IMR-90 (cell line): ENCODE results near the gene IDI2. TPM values are rescaled to one million over a fixed set of nuclear protein-coding genes. Genes with fewer than 3 reads are reported as not detected.

ENCODE experiments used
- ATAC-seq: fragments of 200-7000 bp; cut with Tn5 transposase; 2 replicates; pipeline ENCODE4 v1.9.1; 2020; ENCODE audit warnings: low read depth, mild to moderate bottlenecking, moderate library complexity
- BruUV-seq: library from RNA; stranded (reverse); fragments of 400-500 nt; replicated peaks from 2 replicates; lab custom pipeline; 2021; lab: Mats Ljungman, UMichigan
- CTCF ChIA-PET: fragments of 300-600 bp; formaldehyde crosslinking; extraction: SDS; loops from one replicate; lab custom pipeline; 2021; ENCODE audit warnings: antibody characterized with exemption; lab: Yijun Ruan, JAX
- POLR2A ChIA-PET: fragments of 300-600 bp; sonication (Branson Sonifier 250); formaldehyde crosslinking; loops from one replicate; lab custom pipeline; 2022; ENCODE audit warnings: antibody characterized with exemption; ENCODE audit not compliant: unreplicated experiment; lab: Charles Lee
- DNase-seq: peaks from one replicate; pipeline ENCODE4 v3.0.0; 2013
- H2AFZ ChIP-seq: replicated peaks from 2 replicates; pipeline ENCODE3; 2013; ENCODE audit warnings: low read length, mild to moderate bottlenecking; ENCODE audit not compliant: poor library complexity
- H2AK5ac ChIP-seq: 2 replicates; pipeline ENCODE4 v1.6.1; 2013; ENCODE audit warnings: low read depth, low read length, inconsistent platforms
- H2AK9ac ChIP-seq: replicated peaks from 2 replicates; pipeline ENCODE3; 2013; ENCODE audit warnings: mild to moderate bottlenecking, low read depth, low read length, moderate library complexity; ENCODE audit not compliant: poor library complexity
- H2BK120ac ChIP-seq: 2 replicates; pipeline ENCODE4 v1.6.1; 2013; ENCODE audit warnings: low read depth, low read length, inconsistent platforms
- H2BK15ac ChIP-seq: 3 replicates; pipeline ENCODE4 v1.6.1; 2013; ENCODE audit warnings: low read depth, low read length, inconsistent platforms
- H2BK20ac ChIP-seq: 2 replicates; pipeline ENCODE4 v1.6.1; 2013; ENCODE audit warnings: low read depth, mild to moderate bottlenecking, inconsistent platforms, low read length, moderate library complexity
- H2BK5ac ChIP-seq: 2 replicates; pipeline ENCODE4 v1.6.1; 2013; ENCODE audit warnings: mild to moderate bottlenecking, low read depth, low read length, inconsistent platforms; ENCODE audit not compliant: poor library complexity, severe bottlenecking
- H3K14ac ChIP-seq: replicated peaks from 2 replicates; pipeline ENCODE4 v1.6.1; 2013; ENCODE audit warnings: low read depth, low read length, inconsistent platforms
- H3K18ac ChIP-seq: 2 replicates; pipeline ENCODE4 v1.6.1; 2013; ENCODE audit warnings: low read depth, low read length, control low read depth
- H3K23ac ChIP-seq: 2 replicates; pipeline ENCODE4 v1.6.1; 2013; ENCODE audit warnings: low read depth, low read length, inconsistent platforms
- H3K27ac ChIP-seq: 2 replicates; pipeline ENCODE4 v1.5.1; 2013; ENCODE audit warnings: mild to moderate bottlenecking, control low read depth, low read length; ENCODE audit not compliant: insufficient read depth
- H3K27me3 ChIP-seq: 2 replicates; pipeline ENCODE4 v1.6.1; 2013; ENCODE audit warnings: low read length; ENCODE audit not compliant: control insufficient read depth, insufficient read depth
- H3K36me3 ChIP-seq: 2 replicates; pipeline ENCODE4 v1.6.1; 2013; ENCODE audit warnings: low read length, mixed read lengths; ENCODE audit not compliant: control insufficient read depth, insufficient read depth
- H3K4ac ChIP-seq: 2 replicates; pipeline ENCODE4 v1.6.1; 2013; ENCODE audit warnings: low read depth, low read length, inconsistent platforms
- H3K4me1 ChIP-seq: 2 replicates; pipeline ENCODE4 v1.6.1; 2013; ENCODE audit warnings: low read length, mixed read lengths; ENCODE audit not compliant: control insufficient read depth, insufficient read depth
- H3K4me2 ChIP-seq: 2 replicates; pipeline ENCODE4 v1.6.1; 2013; ENCODE audit warnings: low read depth, mild to moderate bottlenecking, control low read depth, low read length, moderate library complexity
- H3K4me3 ChIP-seq: 2 replicates; pipeline ENCODE4 v1.5.1; 2013; ENCODE audit warnings: low read depth, mild to moderate bottlenecking, control low read depth, low read length, moderate library complexity; ENCODE audit not compliant: insufficient read depth
- H3K56ac ChIP-seq: 2 replicates; pipeline ENCODE4 v1.6.1; 2013; ENCODE audit warnings: low read length, inconsistent platforms; ENCODE audit not compliant: insufficient read depth; ENCODE audit errors: extremely low read depth
- H3K79me1 ChIP-seq, 2 experiments: 2 replicates each; pipeline ENCODE4 v1.6.1; 2013; ENCODE audit warnings: low read length in 2 of 2, inconsistent platforms in 1 of 2, low read depth in 1 of 2
- H3K9ac ChIP-seq: 2 replicates; pipeline ENCODE4 v1.6.1; 2013; ENCODE audit warnings: low read depth, low read length, control low read depth
- H3K9me1 ChIP-seq: 2 replicates; pipeline ENCODE4 v1.6.1; 2013; ENCODE audit warnings: low read length, inconsistent platforms; ENCODE audit not compliant: insufficient read depth
- H3K9me3 ChIP-seq: 2 replicates; pipeline ENCODE4 v1.6.1; 2013; ENCODE audit warnings: low read length; ENCODE audit not compliant: control insufficient read depth, insufficient read depth
- H4K20me1 ChIP-seq: 2 replicates; pipeline ENCODE4 v1.6.1; 2013; ENCODE audit warnings: low read length, inconsistent platforms; ENCODE audit not compliant: insufficient read depth
- H4K5ac ChIP-seq: 2 replicates; pipeline ENCODE4 v1.6.1; 2013; ENCODE audit warnings: mild to moderate bottlenecking, low read depth, low read length, control low read depth
- H4K8ac ChIP-seq, 2 experiments: 2 replicates each; pipeline ENCODE4 v1.6.1; 2013; ENCODE audit warnings: low read depth in 2 of 2, low read length in 2 of 2, control low read depth in 1 of 2, inconsistent platforms in 1 of 2
- H4K91ac ChIP-seq: 2 replicates; pipeline ENCODE4 v1.6.1; 2013; ENCODE audit warnings: low read depth, low read length, inconsistent platforms; ENCODE audit not compliant: insufficient read depth
- BHLHE40 ChIP-seq: fragments of 150-350 bp; IDR thresholded peaks from 2 replicates; pipeline ENCODE4 v1.6.1; 2016; ENCODE audit warnings: mild to moderate bottlenecking, low read depth, low read length
- MAZ ChIP-seq: IDR thresholded peaks from 2 replicates; pipeline ENCODE4 v1.6.1; 2012; ENCODE audit warnings: low read depth, mild to moderate bottlenecking, low read length, improper control_type of control experiment, moderate library complexity, borderline replicate concordance
- WGBS, 2 experiments: methylation state at CpG; one replicate each; pipeline versions ENCODE4 v1.1.5 to v1.1.7; 2013; ENCODE audit warnings: missing lambda C conversion rate in 2 of 2; ENCODE audit not compliant: insufficient read length in 1 of 2; ENCODE audit errors: extremely low coverage in 2 of 2; 5-methylcytosine and 5-hydroxymethylcytosine counted together
- dilution Hi-C: fragments of 300-500 bp; cut with HindIII; formaldehyde crosslinking; loops from one replicate; pipeline ENCODE4 v1.14.3; 2018; ENCODE audit warnings: low sequenced_read_pairs; ENCODE audit not compliant: unreplicated experiment
- in situ Hi-C: fragments of 300-500 bp; cut with MboI; formaldehyde crosslinking; loops from 3 replicates; pipeline ENCODE4 v1.14.3; 2019; ENCODE audit warnings: low sequenced_read_pairs, inconsistent platforms, mixed read lengths
- intact Hi-C: fragments of 100-400 bp; cut with micrococcal nuclease; formaldehyde crosslinking; loops from 2 replicates; pipeline ENCODE4 v1.10.0; 2022
- polyA plus RNA-seq, 3 experiments: library from polyadenylated mRNA; depleted of rRNA; stranded (reverse); fragments of >200 nt; gene quantifications; 2 replicates each; pipeline ENCODE4 v1.2.3, GENCODE V29; 2012; ENCODE audit warnings: low replicate concordance in 1 of 3
- total RNA-seq: library from RNA; depleted of rRNA; stranded (reverse); fragments of >200 nt; gene quantifications from 2 replicates; pipeline ENCODE4 v1.2.3, GENCODE V29; 2012
- TF ChIP-seq, protein P1 (sequence below): conservative IDR thresholded peaks from 2 replicates; pipeline ENCODE4 v1.5.1; 2012; ENCODE audit warnings: mild to moderate bottlenecking, low read depth, low read length, improper control_type of control experiment

Gene IDI2
- total and polyA plus RNA-seq, 2 of the 4 experiments (the other 2 are of a cell fraction), result not detected

DNA sequence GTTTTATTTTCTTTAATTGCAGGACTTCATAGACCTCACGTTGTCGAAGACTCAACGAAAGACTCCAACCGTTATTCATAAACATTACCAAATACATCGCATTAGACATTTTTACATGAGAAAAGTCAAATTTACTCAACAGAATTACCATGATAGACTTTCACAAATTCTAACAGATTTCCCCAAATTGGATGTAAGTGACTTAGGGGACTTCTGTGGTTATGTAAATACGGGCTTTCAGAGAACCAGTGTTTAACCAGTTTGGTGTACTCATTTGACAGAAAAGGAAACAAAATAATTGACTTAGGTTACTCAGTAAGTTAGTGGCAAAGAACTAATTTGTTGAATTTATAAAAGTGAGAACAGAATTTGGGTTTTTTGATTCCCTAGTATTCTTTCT lies 33.2 kb downstream of the IDI2 start:
- Histone ChIP-seq H3K9me1 (peaks cover 10% of the 10 kb centered on the region), H3K27me3 (no peaks in the 10 kb centered on the region), H2BK5ac (no peak overlapping the region), H3K36me3 (peaks cover 31% of the 10 kb centered on the region), H2BK120ac (no peak overlapping the region), H2AK5ac (no peak overlapping the region), H2BK20ac (no peak overlapping the region), H4K5ac (no peak overlapping the region), H2AK9ac (no peak overlapping the region), H3K9me3 (no peaks in the 10 kb centered on the region), H4K20me1 (peaks cover 46% of the 10 kb centered on the region), H2BK15ac (no peak overlapping the region), H3K9ac (no peak overlapping the region), H3K4me2 (no peak overlapping the region), H3K14ac (no peak overlapping the region), H3K23ac (no peak overlapping the region), H3K4me3 (no peak overlapping the region), H3K79me1 (peaks cover 40 to 51% of the 10 kb centered on the region in 2 experiments), H3K56ac (no peak overlapping the region), H3K4ac (no peak overlapping the region), H4K8ac (no peak overlapping the region), H3K4me1 (peaks cover 4% of the 10 kb centered on the region; the same call in 1 of the 2 replicates), H3K27ac (no peak overlapping the region), H3K18ac (no peak overlapping the region), H4K91ac (no peak overlapping the region), H2AFZ (no peak overlapping the region)
- dilution Hi-C loops, result no loop called here
- TF ChIP-seq, protein P1, sequence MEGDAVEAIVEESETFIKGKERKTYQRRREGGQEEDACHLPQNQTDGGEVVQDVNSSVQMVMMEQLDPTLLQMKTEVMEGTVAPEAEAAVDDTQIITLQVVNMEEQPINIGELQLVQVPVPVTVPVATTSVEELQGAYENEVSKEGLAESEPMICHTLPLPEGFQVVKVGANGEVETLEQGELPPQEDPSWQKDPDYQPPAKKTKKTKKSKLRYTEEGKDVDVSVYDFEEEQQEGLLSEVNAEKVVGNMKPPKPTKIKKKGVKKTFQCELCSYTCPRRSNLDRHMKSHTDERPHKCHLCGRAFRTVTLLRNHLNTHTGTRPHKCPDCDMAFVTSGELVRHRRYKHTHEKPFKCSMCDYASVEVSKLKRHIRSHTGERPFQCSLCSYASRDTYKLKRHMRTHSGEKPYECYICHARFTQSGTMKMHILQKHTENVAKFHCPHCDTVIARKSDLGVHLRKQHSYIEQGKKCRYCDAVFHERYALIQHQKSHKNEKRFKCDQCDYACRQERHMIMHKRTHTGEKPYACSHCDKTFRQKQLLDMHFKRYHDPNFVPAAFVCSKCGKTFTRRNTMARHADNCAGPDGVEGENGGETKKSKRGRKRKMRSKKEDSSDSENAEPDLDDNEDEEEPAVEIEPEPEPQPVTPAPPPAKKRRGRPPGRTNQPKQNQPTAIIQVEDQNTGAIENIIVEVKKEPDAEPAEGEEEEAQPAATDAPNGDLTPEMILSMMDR, result no peak
- TF ChIP-seq BHLHE40, result no peak
- TF ChIP-seq MAZ, result no peak
- 100% methylated on average over 1 of the region's 6 CpGs; no CpG with 5 or more reads in 1 of the 2 experiments for WGBS, 2 experiments
- ATAC-seq, result no peak
- in situ Hi-C loops, result no loop called here
- POLR2A ChIA-PET, result no interaction called here
- no TSS peak for BruUV-seq
- intact Hi-C loops, result no loop called here
- DNase-seq, result no peak
- CTCF ChIA-PET, result no interaction called here
